T follicular helper cell (primary cell): Measurements from ENCODE around the gene DQX1.

Experiments
- DNase-seq: peaks from one replicate; pipeline ENCODE4 v3.0.0-alpha.2; 2020; ENCODE audit warnings: low read depth

The DQX1 gene

GRCh38 chr2:74507926-74508520 lies 18.0 kb downstream of the DQX1 start:
- no peak for DNase-seq

- peak; percentile 97 for DNase-seq
These were observed 18.7 kb downstream of the DQX1 start, which contains the start of gene PCGF1 for GRCh38 chr2:74507145-74507925. TSS of gene PCGF1 (minus strand) at chr2:74507695. CDS start at chr2:74507668, 27 bp downstream.

- DNase-seq = no peak
These were observed 20.4 kb downstream of the DQX1 start for GRCh38 chr2:74505448-74506246.

- DNase-seq = no peak
These were observed 21.4 kb downstream of the DQX1 start for GRCh38 chr2:74504591-74504990.

- DNase-seq = no peak
These were observed 22.2 kb downstream of the DQX1 start for GRCh38 chr2:74503506-74504475.

GRCh38 chr2:74502720-74503505 lies 23.1 kb downstream of the DQX1 start:
- no peak for DNase-seq

GRCh38 chr2:74502147-74502719 lies 23.8 kb downstream of the DQX1 start:
- no peak for DNase-seq

GRCh38 chr2:74501335-74502071 lies 24.5 kb downstream of the DQX1 start:
- DNase-seq = no peak

- DNase-seq = no peak
These were observed 25.5 kb downstream of the DQX1 start for GRCh38 chr2:74500578-74500946.

GRCh38 chr2:74499940-74500577 lies 26.0 kb downstream of the DQX1 start:
- DNase-seq = no peak

- DNase-seq = no peak
These were observed 26.6 kb downstream of the DQX1 start, which contains the start of gene LBX2 for GRCh38 chr2:74499267-74499939. TSS of gene LBX2 (minus strand) at chr2:74499603. CDS start at chr2:74499537, 66 bp downstream.

GRCh38 chr2:74498500-74499266 lies 27.3 kb downstream of the DQX1 start:
- DNase-seq = no peak

- no peak for DNase-seq
These were observed 28.1 kb downstream of the DQX1 start for GRCh38 chr2:74497777-74498499.

GRCh38 chr2:74496997-74497776 lies 28.8 kb downstream of the DQX1 start:
- no peak for DNase-seq

- no peak for DNase-seq
These were observed 30.6 kb downstream of the DQX1 start for GRCh38 chr2:74495440-74495839.

- DNase-seq = no peak
These were observed 32.5 kb downstream of the DQX1 start for GRCh38 chr2:74493546-74493945.
